Effector CD4-positive, alpha-beta T cell (primary cell): ENCODE measurements around the gene CSNK2A3.
"Not testable (repeated sequence)": the region's sequence is repeated elsewhere in the genome, so short reads cannot be mapped to it uniquely, and the experiment has no call there.

ENCODE experiments used
- DNase-seq: peaks from one replicate; pipeline ENCODE4 v3.0.0-alpha.2; 2020
- total RNA-seq: gene quantifications from one replicate; lab custom pipeline; 2026; lab: John Stamatoyannopoulos, UW

The CSNK2A3 gene
- total RNA-seq, result 0.56 reads per million

- not testable (repeated sequence) for DNase-seq
Observed at GRCh38 chr11:11352878-11353277, at the start of gene CSNK2A3. Gene CSNK2A3 (minus strand): TSS chr11:11353250. CDS start chr11:11353119, 131 bp downstream.

- no peak for DNase-seq
Observed at GRCh38 chr11:11401960-11402535, 49.0 kb upstream of the CSNK2A3 start.

DNA sequence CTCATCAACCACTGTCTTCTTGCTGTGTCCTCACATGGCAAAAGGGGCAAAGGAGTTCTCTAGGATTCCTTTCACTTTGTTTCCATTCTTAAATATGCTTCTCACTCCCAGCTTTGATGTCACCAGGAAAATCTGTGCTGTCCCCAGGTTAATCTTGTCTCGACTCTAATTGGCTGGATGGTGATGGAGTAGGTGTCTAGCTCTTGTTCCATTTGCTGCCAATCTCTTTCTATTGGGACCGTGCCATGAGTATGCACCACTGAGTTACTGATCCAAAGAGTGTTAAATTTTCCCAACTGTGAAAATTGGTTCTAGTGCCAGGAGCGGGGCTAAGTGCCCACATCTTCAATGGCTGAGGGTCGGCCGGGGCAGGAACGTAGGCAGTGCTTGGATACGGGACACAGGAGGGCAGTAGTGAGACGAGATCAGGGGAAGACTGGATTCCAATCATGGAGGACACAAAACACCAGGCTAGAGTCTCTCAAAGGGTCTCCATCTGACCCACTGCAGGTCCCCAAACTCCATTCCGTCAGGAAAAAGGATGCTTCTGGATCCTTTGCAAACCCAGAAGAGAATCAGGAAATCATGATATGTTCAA is 47.7 kb upstream of the CSNK2A3 start:
- no peak for DNase-seq

GRCh38 chr11:11400121-11400520 is 47.1 kb upstream of the CSNK2A3 start:
- no peak for DNase-seq

GRCh38 chr11:11397781-11398180 is 44.7 kb upstream of the CSNK2A3 start:
- no peak for DNase-seq

- DNase-seq, result no peak
Observed at GRCh38 chr11:11397036-11397415, 44.0 kb upstream of the CSNK2A3 start.

DNA sequence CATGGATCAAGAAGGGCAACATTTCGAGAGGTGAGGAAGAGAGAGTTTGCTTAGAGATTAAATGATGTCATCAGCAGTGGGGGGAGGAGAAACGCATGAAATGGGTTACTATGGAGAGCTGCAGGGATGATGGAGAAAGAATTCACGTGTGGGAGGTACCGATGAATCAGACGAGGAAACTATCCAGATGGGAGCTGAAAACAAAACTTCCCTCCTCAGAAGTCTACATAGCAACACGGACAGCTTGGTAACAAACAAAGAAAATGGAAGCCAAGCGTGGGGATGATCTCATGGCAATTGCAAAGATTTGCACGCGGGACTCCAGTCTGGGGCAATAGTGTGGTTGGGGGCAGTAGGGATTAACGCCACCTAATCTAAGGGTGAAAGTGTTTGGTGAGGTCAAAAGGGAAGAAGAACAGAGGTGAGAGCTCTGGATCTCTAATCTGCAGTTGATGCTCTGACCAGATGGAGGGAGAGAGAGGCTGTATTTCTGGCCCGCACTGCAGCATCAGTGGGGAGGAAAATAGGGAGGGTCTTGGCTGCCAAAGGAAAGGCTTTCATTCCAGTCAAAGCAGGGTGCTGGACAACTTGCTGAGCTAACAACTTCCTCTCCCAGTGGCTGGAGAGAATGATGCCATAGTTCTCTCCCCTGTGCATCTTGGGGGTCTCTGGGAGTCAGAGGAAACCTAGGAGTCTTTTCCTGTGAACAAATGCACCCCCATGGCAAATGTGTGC is 43.4 kb upstream of the CSNK2A3 start:
- DNase-seq, result no peak

DNA sequence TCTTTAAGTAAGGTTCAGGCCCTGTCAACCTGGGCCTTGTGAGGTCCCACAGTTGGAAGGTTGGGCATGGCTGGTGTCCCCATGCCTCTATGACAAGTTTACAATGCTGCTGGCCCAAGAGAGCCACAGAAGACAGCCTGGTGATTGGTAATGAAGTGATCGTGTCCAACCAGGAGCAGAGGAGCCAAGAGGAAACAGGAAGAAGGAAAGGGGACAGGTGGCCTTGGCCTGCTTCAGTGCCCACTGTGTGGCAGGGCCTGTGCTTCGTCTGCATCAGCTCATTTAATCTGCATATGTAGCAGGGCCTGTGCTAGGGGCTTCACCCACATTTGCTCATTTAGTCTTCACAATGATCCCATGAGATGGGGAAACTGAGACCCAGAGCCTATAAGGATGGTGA is 42.1 kb upstream of the CSNK2A3 start:
- no peak for DNase-seq

DNA sequence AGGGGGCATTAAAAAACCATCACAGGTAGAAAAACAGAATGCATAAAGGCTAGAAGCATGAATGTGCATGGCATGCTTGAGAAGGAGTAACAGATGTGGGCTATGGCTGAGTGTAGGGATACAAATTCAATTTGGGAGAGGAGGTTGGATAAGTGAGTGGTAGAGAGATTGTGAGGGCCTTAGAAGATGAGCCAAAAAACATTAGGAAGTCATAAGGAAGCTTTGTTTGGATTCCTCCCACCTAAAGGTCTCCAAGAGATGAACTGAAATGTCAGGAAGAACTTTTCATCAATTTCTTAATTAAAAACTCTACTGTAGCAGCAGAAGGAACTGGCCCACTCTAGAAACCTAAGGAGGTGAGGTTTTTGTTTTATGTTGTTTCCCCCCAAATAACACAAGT is 41.2 kb upstream of the CSNK2A3 start:
- no peak for DNase-seq

GRCh38 chr11:11391796-11392463 is 38.9 kb upstream of the CSNK2A3 start:
- DNase-seq, result no peak

DNA sequence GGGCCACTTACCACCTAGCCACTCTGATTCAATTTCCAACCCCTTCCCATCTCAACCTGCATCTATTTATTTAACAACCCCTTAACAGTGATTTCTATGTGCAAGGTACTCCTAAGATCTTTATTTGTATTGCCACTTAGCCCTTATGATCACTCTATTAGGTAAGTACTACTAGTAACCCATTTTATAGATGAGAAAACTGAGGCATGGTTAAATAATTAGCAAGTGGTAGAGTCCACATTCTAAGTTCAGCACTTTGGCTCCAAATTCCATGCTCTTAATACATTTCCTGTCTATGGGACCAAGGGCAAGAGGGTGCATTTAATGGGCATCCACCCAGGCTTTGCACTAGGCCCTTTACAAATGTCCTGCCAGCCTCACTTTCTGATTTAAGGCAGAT is 38.1 kb upstream of the CSNK2A3 start:
- DNase-seq, result no peak

- DNase-seq, result no peak
Observed at GRCh38 chr11:11390068-11390771, 37.2 kb upstream of the CSNK2A3 start.

GRCh38 chr11:11389238-11389637 is 36.2 kb upstream of the CSNK2A3 start:
- no peak for DNase-seq

DNA sequence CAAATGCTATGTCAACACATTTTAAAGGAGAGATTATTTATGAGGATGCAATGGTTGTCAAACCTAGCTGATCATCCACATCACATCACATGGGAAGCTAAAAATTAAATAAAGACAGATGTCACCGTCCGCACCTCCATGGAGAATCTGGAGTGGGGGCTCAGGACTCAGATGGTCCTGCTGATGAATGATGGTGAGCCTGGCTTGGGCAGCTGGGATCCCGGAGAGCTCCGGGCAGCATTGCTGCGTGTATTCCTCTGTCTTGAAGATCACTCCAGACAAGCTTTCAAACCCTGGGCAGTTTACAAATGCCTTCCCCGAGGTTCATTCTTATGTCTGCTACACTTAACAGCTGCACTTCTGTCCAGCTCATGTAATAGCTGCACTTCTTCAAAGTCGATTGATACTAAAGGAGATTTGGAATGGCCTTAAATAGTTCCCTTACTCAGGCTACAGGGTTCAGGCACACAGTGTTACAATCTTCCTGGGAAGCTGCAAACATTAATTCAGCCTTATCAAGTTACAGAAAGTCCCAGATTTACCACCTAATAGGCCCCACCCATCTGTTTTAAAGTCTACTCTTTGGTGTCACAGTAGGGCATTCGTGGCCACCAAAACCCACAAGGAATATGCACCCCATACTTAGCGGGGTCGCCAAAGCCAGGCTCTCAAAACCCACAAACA is 34.7 kb upstream of the CSNK2A3 start:
- no peak for DNase-seq

DNA sequence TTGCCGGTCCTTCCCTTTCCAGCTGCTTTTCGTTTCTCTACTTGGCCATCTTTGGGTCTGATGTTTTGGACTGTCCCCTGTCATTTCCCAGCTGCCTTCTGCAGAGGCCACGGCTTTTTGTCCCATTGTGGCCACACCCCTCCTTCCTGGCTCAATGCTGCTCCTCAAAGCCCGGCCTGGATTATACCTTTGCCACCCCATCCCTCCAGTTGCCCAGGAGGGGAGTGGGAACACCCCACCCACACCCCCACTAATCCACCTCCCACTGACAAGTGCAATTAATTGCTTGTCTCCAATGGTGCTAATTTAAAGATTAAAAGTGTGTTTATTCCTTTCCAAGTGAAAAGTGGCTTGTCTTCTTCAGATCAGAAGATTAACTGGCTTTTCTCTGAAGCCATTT is 34.2 kb upstream of the CSNK2A3 start:
- no peak for DNase-seq

GRCh38 chr11:11384829-11385228 is 31.8 kb upstream of the CSNK2A3 start:
- DNase-seq, result no peak

- no peak for DNase-seq
Observed at GRCh38 chr11:11383995-11384394, 30.9 kb upstream of the CSNK2A3 start.

- no peak for DNase-seq
Observed at GRCh38 chr11:11382858-11383532, 29.9 kb upstream of the CSNK2A3 start.

DNA sequence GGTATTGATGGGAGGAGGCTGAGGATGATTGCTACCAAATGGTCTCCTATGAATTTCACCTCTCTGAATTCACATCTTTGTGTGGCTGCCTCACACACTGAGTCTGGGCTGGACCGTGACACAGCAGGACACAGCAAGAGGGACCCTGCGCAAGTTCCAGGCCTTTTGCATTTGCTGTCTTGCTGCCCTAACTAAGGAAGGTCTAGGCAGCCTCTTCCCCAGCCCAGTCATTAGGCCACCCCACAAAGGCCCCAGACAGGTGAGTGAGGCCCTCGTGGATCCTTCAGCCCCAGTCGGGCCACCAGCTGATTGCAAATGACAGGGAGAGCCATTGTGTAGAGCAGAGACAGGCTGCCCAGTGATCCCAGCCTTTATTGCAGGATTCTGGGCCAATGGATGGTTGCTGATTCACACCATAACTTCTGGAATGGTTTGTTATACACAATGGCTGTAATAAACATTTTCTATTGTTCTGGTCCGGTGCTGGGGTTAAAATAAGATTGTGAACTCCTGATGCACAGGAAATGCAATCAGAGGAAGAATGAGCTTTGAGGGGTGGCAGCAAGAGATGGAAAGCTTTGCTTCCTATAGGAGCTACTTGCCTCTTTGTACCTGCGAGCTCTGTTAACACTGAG is 28.5 kb upstream of the CSNK2A3 start:
- DNase-seq, result no peak

DNA sequence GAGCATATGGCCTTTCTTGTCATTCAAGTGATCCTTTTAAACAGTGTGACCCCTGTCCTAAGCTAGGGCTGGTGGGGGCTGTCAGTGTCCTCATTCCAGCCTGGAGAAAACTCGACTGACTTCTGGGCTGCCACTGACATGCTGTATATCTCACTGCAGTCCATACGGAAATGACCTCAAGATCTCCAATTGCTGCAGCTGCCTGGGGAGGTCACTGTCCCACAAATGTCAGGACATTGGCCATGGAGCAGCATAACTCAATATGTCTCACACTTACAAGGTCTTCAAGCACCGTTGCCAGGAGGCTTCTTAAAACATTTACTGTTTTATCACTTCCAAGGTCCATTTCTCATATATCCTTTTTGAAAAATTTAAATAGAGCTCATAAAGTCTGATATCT is 27.8 kb upstream of the CSNK2A3 start:
- no peak for DNase-seq

- DNase-seq, result no peak
Observed at GRCh38 chr11:11380340-11380739, 27.3 kb upstream of the CSNK2A3 start.
